SK-N-DZ (cell line): ENCODE data around the gene SERPINB6.
"Not testable (repeated sequence)": the region's sequence is repeated elsewhere in the genome, so short reads cannot be mapped to it uniquely, and the experiment has no call there.

Experiments
- DNase-seq: peaks from one replicate; pipeline ENCODE4 v3.0.0-alpha.2; 2015; ENCODE audit warnings: low spot score

Gene SERPINB6

DNA sequence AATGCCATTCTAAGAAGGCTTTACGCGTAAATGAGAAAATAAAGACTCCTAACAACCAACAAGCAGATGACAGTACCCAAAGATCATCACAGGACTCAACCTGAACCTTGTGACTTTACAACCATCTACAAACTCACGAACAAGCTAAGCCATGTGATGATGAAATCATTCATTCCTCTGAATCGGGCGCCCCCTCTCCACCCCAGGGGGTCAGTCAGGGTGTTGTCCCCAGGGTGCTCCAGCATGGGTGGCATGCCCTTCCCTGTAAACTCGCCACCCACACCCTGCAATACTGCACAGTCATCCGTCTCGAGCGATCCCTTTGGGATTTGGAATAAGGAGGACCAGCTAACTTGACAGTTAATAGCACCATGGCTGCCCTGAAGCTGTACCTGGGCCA lies 12.6 kb downstream of the SERPINB6 start:
- DNase-seq, result no peak

DNA sequence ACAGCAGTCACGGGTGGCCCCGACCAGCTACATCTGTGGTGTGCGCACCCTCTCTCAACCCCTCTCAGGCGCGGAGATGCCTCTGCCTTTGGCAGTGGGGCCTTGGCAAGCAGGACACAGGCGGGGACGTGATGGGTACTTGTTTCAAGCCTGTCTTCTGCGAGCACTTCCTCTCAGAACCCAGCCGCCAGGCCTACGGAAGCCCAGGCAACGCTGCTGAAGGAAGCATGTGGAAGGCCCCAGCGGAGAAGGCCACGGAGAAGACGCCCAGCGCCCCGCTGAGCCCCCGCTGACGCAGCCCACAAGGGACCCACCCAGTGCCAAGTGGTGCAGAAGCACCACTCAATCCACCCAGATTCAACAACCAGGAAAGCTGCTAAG lies 13.0 kb downstream of the SERPINB6 start:
- DNase-seq, result no peak

DNA sequence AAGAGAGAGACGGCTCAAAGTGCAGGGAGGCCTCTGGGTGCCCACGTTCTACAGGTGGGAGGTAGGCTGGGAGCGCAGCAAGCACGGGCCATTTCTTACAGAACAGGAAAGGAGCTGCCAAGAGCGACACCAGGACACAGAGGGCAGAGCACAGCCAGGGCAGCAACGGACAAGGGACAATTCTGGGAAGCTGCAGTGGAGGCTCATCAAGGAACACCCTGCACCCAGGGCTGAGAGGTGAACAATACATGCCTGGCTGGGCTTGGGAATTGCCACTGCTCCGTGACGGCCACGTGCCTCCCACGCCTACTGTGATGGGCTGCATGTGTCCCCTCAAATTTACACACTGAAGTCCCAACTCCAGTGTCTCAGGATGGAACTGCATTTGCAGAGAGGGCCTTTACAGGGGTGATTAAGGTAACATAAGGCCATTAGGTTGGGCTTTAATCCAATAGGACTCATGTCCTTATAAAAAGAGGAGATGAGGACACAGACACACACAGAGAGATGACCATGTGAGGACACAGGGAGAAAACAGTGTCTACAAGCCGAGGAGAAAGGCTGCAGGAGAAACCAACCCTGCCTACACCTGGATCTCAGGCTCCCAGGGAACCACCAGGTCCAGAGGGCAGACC lies 13.6 kb downstream of the SERPINB6 start:
- DNase-seq, result no peak

DNA sequence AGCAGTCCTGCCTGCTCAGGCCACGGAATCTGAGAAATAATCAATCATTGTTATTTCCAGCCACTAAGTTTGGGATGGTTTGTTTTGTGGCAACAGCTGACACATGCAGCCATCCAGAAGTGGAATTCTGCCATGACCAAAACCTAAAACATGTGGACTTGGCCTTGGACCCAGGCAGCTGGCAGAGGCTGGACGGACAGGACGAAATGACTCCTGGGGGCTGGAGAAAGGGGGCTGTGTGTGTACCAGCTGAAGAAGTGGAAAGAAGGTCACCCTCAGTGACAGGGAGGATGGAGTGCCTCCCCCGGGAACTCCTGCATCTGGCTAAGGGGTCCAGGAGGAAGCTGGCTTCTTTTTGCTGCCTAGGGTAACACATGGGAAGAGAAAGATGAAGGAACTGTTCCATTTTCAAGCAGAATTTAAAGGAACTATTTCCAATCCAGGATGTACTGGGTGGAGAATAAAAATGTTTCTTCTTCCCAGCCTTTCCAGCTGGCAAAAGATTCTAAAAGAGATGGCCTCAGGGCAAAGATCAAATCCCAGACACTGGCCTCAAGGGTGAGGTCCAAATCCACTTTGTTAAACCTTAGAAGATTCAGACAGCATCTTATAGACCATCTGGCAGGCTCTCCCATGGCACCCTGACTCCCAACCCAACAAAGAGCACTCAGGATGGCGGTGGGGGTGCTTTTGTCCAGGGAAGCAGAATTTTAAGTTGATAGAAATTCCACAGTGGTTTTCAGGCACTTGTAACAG lies 14.3 kb downstream of the SERPINB6 start:
- DNase-seq, result no peak

DNA sequence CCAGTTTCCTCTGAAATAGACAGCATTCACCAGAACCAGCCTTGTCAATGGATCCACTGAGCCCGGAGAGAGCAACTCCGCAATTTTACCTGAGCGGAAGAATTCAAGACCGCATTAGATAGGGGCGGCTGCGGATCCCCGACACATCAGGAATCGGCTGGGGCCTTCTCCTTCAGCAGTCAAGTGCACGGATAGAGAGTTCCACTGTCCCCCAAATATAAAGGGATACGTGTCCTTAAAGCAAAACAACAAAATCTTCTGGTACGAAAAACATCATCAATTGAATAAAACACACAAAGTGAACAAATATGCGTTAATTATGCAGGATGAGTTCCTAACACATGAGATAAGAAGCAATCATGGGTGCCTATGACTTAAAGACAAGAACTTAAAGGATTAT lies 18.3 kb downstream of the SERPINB6 start:
- no peak for DNase-seq

DNA sequence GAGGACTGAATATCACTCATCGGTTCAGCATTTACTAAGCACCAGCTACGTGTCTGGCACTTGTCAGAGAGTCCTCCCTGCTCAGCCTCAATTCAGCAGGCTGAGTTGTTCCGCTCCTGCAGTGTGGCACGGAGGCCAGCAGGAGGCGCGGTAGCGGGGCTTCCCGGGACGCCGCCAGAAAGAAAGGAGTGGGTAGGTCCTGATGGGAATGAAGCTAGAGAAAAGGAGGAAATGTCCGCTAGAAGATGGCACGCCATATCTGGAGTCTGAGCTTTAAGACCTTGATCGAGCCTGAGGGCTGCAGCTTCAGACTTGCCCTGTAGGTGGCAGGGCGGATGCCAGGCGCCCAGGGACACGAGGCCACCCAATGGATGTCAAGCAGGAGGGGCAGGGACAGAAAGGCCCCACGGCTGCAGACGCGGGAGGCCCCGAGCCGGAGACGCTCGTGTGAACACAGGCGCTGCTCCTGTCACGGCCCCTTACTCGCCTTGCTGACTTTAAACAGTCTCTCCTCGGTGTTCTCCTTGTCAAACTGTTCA lies 18.7 kb downstream of the SERPINB6 start:
- peak; percentile 90 for DNase-seq

DNA sequence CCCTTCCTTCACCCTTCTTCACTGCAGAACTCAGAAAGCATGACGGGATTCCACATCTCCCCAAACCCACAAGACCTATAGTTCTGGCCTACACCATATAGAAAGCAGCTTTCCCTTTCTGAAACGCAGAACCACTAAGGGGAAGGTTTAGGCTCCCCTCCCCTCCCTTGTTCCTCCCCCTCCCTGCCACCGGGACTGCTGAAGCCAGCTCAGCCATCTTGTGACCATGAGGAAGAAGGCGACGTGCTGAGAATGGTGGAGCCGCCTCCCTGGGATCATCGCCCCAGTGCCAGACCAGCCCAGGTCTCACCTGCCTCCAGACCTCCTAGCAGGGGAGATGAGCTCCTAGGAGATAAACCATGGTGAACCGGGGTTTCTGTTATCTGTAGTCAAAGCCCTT lies 19.6 kb downstream of the SERPINB6 start:
- no peak for DNase-seq

DNA sequence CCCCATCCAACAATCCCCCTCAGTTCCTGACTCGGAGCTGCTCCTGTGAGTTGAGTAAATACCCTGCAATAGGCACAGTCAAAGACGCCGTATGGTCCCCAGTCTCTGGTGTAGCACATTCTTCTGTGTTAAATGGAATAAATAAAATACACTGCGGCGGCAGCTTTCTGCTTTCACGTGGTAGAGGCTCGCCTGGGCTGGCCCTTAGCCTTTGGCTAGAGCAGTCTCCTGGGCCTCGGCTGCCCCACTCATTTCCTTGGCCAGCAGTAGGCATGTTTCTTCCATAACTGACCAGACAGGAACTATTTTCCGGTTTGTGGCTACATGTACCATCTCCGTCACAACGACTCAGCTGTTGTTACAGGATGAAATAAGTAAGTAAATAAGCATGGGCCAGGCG lies 20.7 kb downstream of the SERPINB6 start:
- DNase-seq, result no peak

DNA sequence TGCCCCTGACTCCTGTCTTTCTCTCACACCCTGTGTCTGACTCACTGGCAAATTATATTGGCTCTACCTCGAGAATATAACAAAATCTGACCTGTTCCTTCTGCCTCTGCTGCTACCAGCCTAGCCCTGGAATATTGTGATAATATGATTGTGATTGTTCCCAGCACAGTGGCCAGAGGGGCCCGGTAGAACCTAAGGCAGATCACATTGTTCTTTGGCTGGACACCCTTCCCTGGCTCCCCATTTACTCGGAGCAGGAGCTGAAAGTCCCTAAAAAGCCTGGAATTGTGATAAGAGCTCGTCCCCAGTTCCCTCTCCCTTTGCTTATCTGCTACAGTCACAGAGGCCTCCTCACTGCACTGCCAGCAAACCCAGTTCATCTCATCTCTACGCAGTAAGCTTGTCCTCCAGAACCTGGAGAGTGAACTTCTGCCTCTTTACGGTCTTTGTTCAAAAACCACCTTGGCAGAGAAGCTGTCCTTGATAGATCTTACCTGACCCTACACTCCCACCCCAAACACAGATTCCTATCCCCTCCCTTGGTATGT lies 21.8 kb downstream of the SERPINB6 start:
- DNase-seq, result no peak

DNA sequence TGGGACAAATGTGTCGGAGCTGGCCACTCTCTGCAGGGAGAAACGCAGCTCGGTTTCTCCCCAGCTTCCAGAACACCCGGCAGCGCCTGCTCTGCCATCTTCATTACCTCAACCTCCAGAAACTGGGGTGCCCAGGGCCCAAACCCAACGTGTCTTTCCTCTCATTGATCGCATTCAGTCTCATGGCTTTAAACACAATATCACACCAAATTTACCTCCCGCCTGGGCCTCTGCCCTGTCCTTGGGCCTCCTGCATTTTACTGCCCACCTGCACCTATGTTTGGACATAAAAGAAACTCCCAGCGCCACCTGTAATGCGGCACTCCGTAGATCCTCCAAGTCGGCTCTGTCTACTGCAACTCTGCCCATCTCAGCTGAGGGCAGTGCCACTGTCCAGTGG lies 22.2 kb downstream of the SERPINB6 start:
- no peak for DNase-seq

DNA sequence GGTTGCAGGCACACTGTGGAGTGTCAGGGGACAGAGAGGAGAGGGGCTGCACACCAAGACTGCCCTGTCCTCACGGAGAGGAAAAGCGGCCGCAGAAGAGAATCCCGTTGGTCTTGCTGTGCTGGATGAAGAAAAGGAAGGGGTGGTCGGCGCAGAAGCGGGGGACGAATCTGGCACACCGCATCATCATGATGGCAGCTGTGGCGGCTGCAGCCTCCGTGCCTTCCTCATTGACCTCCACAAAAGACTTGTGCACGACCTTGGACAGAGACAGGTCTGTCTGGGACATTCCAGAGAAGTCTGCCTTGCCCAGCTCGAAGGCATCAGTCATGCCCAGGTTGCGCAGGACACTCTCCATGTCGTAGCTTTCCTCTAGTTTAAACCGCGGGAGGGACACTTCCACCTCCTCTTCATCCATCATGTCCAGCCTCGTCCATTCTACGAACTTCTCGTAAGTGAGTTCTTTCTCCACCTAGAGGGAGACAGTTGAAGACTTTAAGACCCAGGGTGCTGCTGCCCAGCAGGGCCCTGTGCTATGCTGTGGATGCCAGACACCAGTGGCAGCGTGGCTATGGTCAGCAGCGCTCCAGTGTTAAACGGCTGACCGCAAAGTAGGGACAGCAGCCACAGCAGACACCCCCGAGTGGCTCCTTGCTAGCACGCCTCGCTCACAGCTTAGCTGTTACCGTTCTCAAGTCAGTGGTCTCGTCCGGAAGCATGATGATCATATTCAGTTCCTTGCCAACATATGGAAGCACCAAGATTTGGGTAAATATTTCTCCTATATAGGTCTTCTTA lies 22.9 kb downstream of the SERPINB6 start:
- no peak for DNase-seq

DNA sequence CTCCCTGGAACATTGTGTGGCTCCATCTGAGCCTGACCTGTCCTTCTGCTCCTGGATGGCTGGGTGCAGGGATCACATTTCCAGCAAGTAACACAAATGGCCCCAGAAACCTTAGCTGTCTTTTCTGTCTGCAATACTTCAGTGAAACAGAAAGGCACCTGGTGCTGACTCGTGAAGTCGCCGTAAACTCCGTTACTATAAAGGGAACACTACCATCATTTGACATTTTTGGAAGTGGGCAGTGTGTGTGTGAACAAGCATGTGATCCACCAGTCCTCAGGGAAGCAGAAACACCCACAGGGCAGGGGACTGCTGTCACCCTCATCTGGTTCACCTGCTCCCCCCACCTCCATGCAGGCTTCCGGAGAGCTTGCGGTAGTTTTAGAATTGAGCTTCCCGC lies 23.9 kb downstream of the SERPINB6 start:
- DNase-seq, result no peak

DNA sequence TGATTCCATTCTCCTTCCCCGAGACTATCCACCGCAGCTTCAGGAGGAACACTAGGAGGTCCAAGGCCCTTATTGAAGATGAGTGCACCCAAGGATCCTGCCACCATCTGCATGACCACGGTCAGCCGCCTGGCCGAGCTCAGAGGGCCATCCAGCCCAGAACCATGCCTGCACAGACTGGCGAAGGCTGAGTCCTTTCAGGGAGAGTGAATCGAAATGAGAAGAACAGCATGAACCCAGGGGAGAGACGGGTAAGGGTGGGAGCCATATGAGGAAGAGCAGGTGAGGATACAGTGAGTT lies 26.3 kb downstream of the SERPINB6 start:
- no peak for DNase-seq

DNA sequence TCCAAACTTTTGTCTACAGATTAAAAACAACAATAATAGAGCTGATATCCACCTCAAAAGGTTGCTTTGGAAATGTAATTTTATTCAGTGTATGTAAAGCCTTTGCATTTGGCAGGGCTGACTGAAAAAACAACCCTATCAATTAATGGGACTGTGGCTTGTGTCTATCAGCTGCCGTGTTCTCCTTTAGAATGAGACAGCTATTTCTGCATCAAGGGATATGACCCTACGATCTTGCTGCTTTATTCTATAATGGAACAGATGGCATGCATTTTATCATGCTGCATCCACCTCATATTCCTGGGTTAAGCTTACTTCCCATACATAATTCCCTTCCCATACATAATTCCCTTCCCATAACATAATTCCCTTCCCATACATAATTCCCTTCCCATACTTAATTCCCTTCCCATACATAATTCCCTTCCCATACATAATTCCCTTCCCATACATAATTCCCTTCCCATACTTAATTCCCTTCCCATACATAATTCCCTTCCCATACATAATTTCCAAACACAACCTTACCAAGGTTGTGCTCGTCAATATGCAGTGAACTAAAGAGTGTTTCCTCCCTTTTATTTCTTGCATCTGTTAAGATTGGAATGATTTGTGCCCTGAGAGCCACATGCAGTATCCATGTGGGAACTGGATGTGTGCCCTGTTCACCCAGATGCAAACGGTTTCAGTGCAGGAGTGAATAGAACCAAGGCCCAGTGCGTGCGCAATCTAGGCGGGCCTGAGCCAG lies 26.8 kb downstream of the SERPINB6 start:
- DNase-seq, result no peak

DNA sequence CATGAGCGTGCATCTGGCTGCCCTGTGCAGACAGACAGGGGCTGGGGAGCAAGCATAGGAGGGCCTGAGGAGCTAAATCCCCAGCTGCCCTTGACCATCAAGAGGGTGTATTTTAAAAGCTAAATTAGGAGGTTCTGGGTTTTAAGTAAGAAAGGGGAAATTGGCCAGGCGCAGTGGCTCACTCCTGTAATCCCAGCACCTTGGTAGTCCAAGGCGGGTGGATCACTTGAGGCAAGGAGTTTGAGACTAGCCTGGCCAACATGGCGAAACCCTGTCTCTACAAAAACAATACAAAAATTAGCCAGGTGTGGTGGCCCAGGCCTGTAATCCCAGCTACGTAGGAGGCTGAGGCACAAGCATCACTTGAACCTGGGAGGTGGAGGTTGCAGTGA lies 27.8 kb downstream of the SERPINB6 start:
- no peak for DNase-seq

DNA sequence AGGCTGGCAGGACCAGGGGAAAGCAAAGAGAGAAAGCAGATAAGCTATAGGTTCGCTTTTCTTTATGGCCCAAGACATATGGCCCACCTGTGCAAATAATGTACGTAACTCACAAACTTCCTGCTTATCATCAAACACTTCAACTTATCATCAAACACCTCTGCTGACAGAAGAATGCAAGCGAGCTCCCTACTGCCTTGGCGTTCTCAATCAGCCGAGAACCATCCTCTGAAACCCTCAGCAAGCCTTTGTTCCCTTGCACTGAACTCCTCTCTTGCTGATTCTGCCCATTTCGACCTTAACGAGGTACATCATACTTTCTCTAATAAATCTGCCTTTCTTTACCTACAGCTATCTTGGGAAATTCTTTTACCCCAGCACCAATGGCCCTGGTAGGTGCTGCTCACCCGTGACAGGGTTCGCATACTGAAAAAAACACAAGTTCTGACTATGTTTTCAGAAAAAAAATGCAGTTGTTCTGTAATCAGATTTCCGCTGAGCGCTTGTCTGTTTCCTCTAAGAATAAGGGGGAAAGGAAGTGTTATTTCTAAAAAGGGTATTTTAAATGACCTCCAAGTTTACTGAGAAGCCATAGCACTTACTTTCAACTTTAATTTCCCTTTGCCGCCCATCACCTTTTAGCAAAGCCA lies 28.3 kb downstream of the SERPINB6 start:
- DNase-seq, result no peak

DNA sequence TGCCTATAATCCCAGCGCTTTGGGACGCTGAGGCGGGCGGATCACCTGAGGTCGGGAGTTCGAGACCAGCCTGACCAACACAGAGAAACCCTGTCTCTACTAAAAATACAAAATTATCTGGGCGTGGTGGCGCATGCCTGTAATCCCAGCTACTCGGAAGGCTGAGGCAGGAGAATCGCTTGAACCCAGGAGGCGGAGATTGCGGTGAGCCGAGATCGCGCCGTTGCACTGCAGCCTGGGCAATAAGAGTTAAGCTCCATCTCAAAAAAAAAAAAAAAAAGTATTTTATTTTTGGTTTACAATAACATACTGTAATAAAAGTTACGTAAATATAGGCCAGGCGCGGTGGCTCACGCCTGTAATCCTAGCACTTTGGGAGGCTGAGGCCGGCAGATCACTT lies 29.3 kb downstream of the SERPINB6 start:
- not testable (repeated sequence) for DNase-seq

DNA sequence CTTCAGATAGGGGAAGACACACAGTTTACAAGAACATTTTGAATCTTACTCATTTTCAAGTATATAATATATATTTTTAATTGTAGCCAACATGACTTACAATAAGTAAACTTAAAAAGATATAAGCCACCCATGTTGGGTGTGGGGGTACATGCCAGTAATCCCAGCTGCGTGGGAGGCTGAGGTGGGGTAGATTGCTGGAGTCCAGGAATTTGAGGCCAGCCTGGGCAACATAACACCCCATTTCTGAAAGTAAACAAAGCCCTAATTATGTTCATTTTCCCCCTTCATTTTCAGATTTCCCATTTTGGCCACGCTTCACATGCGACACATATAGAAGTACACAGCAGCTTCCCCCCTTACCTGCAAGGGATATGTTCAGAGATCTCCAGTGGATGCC lies 30.5 kb downstream of the SERPINB6 start:
- DNase-seq, result no peak

DNA sequence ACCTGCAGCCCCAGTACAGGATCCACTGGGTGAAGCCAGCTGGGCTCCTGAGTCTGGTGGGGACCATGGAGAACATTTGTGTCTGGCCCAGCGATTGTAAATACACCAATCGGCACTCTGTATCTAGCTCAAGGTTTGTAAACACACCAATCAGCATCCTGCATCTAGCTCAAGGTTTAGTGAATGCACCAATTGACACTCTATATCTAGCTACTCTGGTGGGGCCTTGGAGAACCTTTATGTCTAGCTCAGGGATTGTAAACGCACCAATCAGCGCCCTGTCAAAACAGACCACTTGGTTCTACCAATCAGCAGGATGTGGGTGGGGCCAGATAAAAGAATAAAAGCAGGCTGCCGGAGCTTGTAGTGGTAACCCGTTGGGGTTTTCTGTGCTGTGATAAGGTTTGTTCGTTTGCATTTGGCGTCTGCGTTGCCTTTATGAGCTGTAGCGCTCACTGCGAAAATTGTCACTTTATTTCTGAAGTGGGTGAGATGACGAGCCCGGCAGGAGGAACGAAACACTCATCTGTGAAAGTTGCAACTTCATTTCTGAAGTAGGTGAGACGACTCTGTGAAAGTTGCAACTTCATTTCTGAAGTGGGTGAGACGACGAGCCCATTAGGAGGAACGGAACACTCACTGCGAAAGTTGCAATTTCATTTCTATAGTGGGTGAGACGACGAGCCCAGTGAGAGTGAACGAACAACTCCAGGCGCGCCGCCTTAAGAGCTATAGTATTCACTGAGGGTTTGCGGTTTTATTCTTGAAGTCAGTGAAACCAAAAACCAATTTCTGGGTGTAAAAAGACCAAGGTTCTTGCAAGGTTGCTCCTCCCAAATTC lies 31.1 kb downstream of the SERPINB6 start:
- DNase-seq, result no peak

DNA sequence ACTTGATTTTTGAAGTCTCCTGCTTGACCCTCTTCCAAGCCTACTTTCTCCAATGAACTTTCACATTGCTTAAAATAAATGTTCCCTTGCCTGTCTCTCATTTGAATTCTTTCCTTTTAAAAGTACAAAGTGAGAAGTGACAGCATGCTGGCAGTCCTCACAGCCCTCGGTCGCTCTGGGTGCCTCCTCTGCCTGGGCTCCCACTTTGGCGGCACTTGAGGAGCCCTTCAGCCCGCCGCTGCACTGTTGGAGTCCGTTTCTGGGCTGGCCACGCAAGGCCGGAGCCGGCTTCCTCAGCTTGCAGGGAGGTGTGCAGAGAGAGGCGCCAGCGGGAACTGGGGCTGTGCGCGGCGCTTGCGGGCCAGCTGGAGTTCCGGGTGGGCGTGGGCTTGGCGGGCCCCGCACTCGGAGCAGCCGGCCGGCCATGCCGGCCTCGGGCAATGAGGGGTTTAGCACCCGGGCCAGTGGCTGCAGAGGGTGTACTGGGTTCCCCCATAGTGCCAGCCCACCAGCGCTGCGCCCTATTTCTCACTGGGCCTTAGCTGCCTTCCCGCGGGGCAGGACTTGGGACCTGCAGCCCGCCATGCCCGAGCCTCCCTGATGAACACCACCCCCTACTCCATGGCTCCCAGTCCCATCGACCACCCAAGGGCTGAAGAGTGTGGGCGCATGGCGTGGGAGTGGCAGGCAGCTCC lies 31.9 kb downstream of the SERPINB6 start:
- no peak for DNase-seq
